Tibial nerve (tissue), 3 donors: ENCODE results near the gene PTX4.

Experiments used
- CTCF ChIP-seq, 5 experiments: fragments of 200-600 bp in 3 of 5; fragments of 450-650 bp in 2 of 5; sonication (generic) in 3 of 5; IDR thresholded peaks; one replicate each; pipeline ENCODE4 v1.5.1; 2016 to 2019; ENCODE audit warnings: antibody characterized with exemption in 5 of 5, mild to moderate bottlenecking in 3 of 5, moderate library complexity in 2 of 5
- POLR2A ChIP-seq, 2 donors: fragments of 450-650 bp; IDR thresholded peaks; one replicate each; pipeline ENCODE4 v1.6.1; 2017; ENCODE audit warnings: antibody characterized with exemption in 2 of 2, mild to moderate bottlenecking in 2 of 2, moderate library complexity in 2 of 2

- TF ChIP-seq CTCF (IDR thresholded peaks at IDR 0.05) (no peak), POLR2A (IDR thresholded peaks at IDR 0.05) (no peak)
Measured at GRCh38 chr16:1528921-1529537, 40.3 kb upstream of the PTX4 start.
